HTR-8/SVneo (cell line): ENCODE data around the gene DOK7.

Experiments
- DNase-seq: peaks from one replicate; pipeline ENCODE4 v3.0.0; 2011; ENCODE audit warnings: low spot score, mixed read lengths; ENCODE audit not compliant: insufficient read length
- FAIRE-seq: peaks from 2 replicates; lab custom pipeline; 2011; peaks lifted over from hg19 to GRCh38; lab: Jason Lieb, UNC

DOK7 gene

GRCh38 chr4:3516061-3516835, 53.1 kb downstream of the DOK7 start:
- DNase-seq (no peak), FAIRE-seq (no peak)

GRCh38 chr4:3516836-3517730, 54.0 kb downstream of the DOK7 start:
- FAIRE-seq (no peak), DNase-seq (no peak)

- FAIRE-seq (no peak), DNase-seq (no peak)
These were observed 54.8 kb downstream of the DOK7 start for GRCh38 chr4:3517731-3518510.

- no peak for FAIRE-seq
These were observed 55.4 kb downstream of the DOK7 start for GRCh38 chr4:3518511-3518880.

GRCh38 chr4:3518941-3519340, 55.8 kb downstream of the DOK7 start:
- no peak for FAIRE-seq
- DNase-seq = no peak

More at GRCh38 chr4:3518511-3518880, 55.4 kb downstream of the DOK7 start:
- no peak for DNase-seq

- DNase-seq (no peak), FAIRE-seq (no peak)
These were observed 56.6 kb downstream of the DOK7 start for GRCh38 chr4:3519468-3520264.

- DNase-seq (no peak), FAIRE-seq (no peak)
These were observed 57.2 kb downstream of the DOK7 start for GRCh38 chr4:3520276-3520675.

- FAIRE-seq (no peak), DNase-seq (no peak)
These were observed 57.9 kb downstream of the DOK7 start for GRCh38 chr4:3520796-3521600.

GRCh38 chr4:3521621-3522325, 58.7 kb downstream of the DOK7 start:
- FAIRE-seq = no peak
- DNase-seq = no peak

GRCh38 chr4:3522326-3522640, 59.2 kb downstream of the DOK7 start:
- FAIRE-seq (no peak), DNase-seq (no peak)

- FAIRE-seq = no peak
These were observed 59.5 kb downstream of the DOK7 start for GRCh38 chr4:3522651-3523050.

GRCh38 chr4:3523146-3523627, 60.1 kb downstream of the DOK7 start:
- FAIRE-seq (no peak), DNase-seq (no peak)

More at GRCh38 chr4:3522651-3523050, 59.5 kb downstream of the DOK7 start:
- DNase-seq = no peak

- FAIRE-seq (no peak), DNase-seq (no peak)
These were observed 60.6 kb downstream of the DOK7 start for GRCh38 chr4:3523628-3524221.

GRCh38 chr4:3524349-3524748, 61.2 kb downstream of the DOK7 start:
- FAIRE-seq (no peak), DNase-seq (no peak)

GRCh38 chr4:3524920-3525319, 61.8 kb downstream of the DOK7 start:
- no peak for FAIRE-seq

GRCh38 chr4:3525532-3526430, 62.7 kb downstream of the DOK7 start:
- no peak for DNase-seq

More at GRCh38 chr4:3524920-3525319, 61.8 kb downstream of the DOK7 start:
- no peak for DNase-seq

GRCh38 chr4:3526456-3526855, 63.4 kb downstream of the DOK7 start:
- no peak for FAIRE-seq
- DNase-seq = no peak

More at GRCh38 chr4:3525532-3526430, 62.7 kb downstream of the DOK7 start:
- no peak for FAIRE-seq
